NCI-H69 (cell line): Measurements from ENCODE around the gene SLC15A4.
"Not testable (repeated sequence)": the region's sequence is repeated elsewhere in the genome, so short reads cannot be mapped to it uniquely, and the experiment has no call there.

Source experiments
- DNase-seq: peaks from one replicate; lab custom pipeline; 2025; lab: John Stamatoyannopoulos, UW

SLC15A4 gene

GRCh38 chr12:128814411-128815261 lies 9.1 kb downstream of the SLC15A4 start:
- DNase-seq, result no peak

GRCh38 chr12:128813883-128814282 lies 9.9 kb downstream of the SLC15A4 start:
- DNase-seq, result no peak

GRCh38 chr12:128813392-128813791 lies 10.4 kb downstream of the SLC15A4 start:
- no peak for DNase-seq

- DNase-seq, result no peak
These were observed 12.0 kb downstream of the SLC15A4 start for GRCh38 chr12:128811806-128812205.

GRCh38 chr12:128810182-128811127 lies 13.3 kb downstream of the SLC15A4 start:
- peak; percentile 7 for DNase-seq

GRCh38 chr12:128808651-128809050 lies 15.1 kb downstream of the SLC15A4 start:
- no peak for DNase-seq

DNA sequence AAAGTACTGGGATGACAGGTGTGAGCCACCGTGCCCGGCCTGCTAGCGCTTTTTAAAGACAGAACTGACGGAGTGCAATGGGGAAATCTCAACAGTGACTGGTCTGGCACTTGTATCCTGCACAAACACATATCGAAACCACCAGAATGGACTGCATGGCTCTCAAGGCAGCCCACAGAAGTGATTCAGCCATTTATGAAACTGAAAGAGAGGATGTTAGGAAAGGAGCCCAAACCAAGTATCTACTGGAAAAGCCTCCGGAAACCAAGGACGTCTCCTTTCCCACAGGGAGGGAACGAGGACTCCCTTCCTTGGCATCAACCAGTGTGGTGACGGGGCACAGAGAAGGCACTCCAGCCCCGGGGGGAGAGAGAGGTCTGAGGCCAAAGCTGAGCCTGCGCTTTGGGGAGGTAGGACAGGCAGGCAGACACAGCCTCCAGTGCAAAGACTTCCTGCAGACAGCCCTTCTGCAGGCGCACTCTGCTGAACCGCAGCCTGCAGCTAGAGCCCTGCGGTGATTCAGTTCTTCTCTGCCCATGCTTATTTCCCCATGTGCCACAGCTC lies 16.5 kb downstream of the SLC15A4 start:
- DNase-seq, result no peak

DNA sequence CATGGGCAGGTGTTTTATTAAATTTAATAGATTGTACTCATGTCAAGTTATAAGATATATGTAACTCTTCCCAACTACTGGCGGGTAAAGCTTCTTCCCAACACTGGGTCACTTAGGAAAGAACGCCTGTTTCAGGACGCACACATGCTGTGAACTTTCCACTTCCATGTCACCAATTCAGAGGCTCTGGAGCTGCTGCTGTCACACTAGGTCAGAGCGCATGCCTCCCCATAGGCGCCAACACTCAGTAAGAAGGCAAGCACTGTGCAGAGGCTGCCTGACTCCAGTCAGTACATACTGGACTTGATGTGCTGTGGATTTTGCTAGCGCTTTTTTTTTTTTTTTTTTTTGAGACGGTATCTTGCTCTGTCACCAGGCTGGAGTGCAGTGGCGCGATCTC lies 17.2 kb downstream of the SLC15A4 start:
- no peak for DNase-seq

GRCh38 chr12:128805406-128805805 lies 18.4 kb downstream of the SLC15A4 start:
- not testable (repeated sequence) for DNase-seq

- DNase-seq, result no peak
These were observed 19.0 kb downstream of the SLC15A4 start for GRCh38 chr12:128804762-128805161.

DNA sequence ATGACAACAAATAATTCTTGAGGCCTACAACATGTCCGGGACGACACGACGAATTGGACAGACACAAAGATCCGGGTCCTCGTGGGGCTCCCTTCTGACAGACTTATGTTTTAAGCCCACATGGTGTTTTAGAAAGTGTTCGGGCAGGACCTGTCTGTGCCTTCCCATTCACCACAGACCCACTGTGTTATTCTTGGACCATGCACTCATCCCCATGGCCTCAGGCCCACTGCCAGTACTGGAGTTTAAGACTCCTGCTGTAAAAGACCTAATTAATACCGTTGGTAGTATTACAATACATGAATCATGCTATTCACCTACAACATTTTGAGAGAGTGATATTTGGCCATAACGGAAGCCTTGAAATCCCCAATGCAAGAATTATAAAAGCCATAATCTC lies 20.0 kb downstream of the SLC15A4 start:
- DNase-seq, result no peak

DNA sequence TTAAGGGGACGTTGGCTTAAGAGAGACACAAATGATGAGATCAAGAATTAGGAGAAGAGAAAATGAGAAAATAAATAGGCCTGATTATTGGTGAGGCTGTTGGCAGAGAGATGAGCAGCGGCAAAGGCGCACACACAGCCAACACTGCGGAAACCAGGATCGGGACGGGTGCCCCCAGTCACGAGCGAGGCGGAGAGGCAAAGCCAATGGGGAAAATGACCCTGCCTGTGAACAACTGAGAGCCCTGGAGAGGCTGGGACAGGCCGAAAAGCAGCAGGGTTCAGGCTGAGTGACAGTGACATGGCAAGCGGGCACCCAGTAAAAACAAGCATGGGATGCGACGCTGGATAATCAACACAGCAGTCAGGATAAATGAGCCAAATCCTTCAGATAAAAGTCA lies 21.0 kb downstream of the SLC15A4 start:
- no peak for DNase-seq

DNA sequence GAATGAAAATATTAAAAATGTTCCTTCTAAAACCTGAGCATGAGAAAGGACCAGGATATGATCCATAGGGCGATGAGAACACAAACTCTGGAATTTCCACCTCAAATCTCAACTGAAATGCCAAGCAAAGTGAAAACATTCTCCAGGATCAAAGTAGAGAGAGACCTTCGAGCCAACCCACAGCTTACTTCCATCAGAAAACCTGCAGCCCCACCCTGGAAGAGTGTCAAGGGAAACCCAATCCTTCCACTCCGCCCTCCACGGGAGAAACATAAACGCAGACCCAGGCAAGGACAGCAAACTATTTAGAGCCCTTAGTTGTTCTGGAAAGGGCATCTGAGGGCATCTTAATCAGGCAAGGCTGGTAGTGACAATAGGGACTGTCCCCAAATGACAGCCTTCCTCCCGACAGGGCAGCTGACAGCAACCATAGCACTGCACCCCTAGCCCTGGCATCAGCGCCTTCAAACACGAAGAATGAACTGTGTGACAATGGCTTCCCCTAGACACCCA lies 21.8 kb downstream of the SLC15A4 start:
- DNase-seq, result no peak

DNA sequence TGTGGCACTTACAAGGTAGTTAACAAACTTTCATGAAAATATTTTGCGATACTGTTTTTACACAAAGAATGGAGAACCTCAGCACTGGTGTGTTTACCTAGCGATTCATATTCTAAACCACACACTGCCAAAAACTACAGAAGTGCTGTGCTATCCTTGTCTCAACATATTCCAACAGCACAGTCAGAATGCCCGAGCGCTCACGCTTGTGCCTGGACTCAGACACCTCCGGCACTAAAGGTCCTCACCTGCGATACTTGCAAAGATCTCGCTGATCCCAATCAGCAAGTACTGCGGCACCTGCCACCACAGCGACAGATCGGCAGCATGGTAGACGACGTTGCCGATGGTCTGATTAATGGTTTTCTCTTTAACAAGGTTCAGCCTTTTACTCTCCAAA lies 23.2 kb downstream of the SLC15A4 start:
- DNase-seq, result no peak

- DNase-seq, result no peak
These were observed 25.0 kb downstream of the SLC15A4 start for GRCh38 chr12:128798571-128799341.

- DNase-seq, result no peak
These were observed 26.3 kb downstream of the SLC15A4 start for GRCh38 chr12:128797119-128798118.

- DNase-seq, result no peak
These were observed 27.2 kb downstream of the SLC15A4 start for GRCh38 chr12:128796439-128797118.

GRCh38 chr12:128795530-128796361 lies 28.0 kb downstream of the SLC15A4 start:
- DNase-seq, result no peak
